ENCODE data around the gene UBE2QL1.

Gene UBE2QL1

DNA sequence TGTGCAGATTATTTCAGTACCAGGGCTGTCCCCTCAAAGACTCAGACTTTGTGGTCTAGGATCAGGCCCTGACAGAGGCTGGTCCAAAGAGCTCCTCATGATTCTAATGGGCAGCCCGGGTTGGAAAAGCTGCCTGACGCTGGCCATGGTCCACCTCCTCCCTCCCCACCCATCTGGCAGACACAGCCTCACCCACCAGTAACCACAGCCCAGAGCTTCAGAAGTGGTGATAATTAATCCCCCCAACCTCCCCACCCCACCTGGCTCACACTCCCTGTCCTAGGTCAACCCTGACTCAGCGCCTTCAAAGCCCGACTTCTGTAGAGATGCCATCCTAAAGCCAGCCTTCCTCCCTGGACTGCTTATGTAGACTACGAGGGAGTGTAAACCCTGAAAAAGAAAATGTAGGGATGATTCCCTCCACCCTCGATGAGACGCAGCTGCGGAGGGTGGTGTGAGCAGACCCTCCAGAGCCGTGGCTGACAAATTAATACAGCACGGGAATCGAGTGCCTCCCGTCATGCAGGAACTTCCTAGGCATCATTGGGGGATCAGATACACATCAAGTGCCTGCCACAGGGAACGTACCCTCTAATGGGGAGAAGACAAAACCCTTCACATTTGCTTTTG is 7.0 kb downstream of the UBE2QL1 start:
- DNase-seq = no peak

DNA sequence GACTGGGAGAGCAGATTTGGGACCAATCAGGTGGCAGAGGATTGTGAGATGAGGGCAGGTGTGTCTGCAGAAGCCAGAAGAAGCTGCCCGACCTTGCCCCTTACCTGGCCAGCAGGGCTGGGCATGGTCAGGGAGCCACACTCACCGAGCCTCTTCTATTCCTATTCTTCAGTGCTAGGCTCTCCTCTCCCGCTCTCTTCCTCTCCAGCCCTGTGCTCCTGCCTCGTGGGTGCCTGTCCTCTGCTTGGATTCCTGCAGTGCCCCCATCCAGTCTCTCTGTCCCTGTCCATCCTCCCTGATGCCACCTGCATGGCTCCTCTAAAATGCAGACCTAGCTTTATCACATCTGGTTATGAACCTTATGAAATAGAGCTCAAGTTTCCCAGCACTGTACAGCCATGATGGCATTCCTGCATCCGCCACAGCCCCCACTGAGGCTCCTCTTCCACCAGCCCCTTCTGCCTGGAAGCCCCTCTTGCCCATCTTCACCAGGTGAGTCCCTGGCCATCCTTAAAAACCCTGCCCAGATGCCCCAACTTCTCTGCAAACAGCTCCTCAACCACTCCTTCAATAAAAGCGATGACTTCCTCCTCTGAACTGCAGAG is 8.2 kb downstream of the UBE2QL1 start:
- DNase-seq = no peak

DNA sequence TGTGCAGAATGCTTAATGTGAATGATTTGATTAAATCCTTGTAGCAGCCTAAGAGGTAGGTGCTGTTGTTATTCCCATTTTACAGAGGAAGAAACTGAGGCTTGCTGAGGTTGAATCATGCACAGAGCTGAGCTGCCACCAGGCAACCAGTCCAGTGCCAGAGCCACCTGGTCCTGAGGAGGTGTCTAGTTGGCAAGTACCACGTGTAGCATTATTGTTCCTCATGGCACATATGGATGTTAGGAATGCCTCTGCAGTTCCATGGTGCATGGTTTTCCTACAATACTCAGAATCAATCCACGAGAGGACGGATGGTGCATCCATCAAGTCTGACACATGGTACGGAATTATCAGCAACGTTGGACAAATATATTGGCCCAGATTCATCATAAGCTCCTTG is 8.9 kb downstream of the UBE2QL1 start:
- DNase-seq = no peak

DNA sequence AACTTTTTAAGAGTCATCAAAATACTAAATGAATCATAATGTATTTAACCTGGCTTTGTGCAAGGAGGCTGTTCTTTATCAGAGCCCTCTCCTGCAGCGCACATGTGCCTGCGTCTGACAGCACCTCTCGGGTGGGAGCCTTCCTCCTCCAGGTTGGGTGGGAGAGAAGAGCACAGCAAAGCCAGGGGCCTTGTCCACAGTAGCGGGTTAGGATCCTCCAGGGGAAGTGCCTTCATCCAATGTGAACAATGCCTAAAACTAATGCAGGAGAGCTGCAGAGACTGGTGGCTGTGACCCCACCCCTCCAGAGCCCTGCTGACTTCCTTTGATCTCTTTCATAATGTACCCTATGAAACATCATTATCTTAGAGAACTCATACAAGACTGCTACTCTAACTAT is 10.2 kb downstream of the UBE2QL1 start:
- no peak for DNase-seq

DNA sequence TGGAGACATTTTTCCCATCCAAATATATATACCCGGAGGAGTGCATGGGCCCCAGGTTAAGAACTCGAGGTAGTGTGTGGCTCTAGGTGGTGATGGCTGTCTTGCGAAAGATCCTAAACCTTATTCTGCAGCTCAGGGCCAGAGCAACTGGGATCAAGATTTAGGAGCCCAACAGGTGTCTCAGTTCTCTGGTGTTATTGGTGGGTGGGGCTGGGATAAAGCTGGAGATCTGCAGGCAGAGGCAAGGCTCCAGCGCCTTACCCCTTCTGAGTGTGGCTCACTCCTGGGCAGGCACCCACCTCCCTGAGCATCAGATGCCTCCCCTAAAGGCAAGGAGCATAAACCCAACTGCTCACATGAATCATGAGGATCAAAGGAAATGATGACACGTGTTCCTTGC is 11.2 kb downstream of the UBE2QL1 start:
- no peak for DNase-seq

DNA sequence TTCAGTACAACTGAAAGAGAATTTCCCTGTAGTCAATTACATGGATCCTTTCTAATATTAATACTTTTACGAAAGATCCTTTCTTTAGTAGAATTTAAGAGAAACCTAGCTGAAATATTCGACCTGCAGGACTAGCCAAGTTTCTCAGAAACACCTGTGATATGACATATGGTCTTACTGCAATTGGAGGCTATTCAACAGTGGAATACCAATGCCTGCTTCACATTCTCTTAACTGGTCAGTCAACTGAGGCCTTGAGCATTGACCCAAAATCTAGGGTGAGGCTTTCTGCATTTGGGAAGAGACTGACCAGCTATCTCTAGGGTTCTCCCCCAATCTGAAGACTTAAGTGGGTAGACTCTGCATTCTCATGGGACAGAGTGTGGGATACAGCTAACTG is 12.3 kb downstream of the UBE2QL1 start:
- DNase-seq = no peak

DNA sequence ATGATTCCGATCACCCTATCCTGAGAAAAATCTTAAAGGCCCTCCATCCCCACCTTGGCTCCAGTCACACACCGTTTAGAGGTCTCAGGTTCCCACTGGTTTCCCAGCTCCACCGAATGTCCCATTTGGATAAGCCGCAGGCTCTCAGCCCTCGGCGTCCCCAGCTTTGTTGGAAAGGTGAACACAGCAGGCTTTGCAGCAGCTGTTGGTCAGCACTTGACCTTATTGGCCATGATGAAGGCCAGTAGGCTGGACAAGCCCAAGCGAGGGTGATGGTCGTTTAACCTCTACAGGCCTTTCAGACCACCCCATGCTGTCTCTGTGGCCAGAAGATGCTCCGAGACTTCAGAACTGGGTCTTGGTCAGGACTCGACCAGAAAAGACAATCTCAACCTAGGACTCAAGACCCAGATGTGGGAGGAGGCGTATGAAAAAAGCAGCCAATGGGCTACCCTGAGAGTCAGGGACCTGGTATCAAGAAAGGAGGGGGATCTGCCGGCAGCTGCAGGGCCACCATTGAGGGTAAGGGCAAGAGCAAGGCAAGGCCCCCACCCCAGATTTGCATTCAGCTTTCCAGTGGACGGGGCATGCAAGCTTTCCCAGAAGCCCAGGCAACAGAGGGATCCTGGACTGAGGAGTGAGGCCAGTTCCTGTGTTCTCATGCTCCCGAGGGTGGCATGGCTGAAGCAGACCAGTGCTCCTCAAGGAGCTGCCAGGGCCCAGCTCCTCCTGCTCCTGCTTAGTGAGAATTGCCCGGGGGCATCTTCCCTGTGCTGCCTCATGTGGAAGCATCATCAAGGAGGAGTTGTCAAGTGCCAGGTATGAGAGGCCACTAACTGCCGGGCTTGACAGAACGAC is 13.4 kb downstream of the UBE2QL1 start:
- no peak for DNase-seq

DNA sequence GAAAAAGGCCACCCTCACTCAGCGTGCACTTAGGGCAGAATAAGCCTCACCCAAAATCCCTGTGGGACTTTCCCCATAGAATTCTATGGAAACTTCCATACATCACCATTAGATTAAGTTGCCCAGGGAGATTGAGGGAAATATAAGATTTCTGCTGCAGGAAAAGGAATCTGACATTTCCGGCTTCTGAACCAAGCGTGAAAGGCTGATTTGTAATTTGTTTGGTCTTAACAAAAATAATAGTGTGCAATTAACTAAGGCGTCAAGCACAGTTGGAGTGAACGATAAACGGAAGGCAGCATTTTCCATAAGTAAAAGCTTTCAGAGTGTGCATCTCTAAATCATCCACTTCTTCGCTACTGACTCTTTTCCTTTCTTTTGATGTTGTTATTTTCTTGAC is 14.0 kb downstream of the UBE2QL1 start:
- DNase-seq = no peak

DNA sequence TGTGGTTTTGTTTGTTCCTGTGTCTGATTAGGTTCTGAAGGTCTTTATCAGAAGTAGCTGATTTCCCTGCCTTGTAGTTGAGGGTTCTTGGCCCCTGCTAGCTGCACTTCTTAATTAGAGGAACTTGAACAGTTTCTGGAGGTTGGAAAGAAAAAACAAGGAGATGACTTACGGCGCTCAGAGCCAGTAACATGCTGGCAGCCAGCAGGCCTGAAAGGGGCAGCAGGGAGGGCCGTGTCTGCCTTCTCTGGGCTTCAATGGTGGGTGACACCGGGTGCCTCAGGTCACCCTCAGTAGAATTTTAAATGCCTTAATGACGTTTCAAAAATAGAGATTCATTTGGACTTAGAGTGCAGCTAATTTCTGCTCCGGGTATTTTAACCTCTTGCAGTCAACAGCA is 15.8 kb downstream of the UBE2QL1 start:
- no peak for DNase-seq

DNA sequence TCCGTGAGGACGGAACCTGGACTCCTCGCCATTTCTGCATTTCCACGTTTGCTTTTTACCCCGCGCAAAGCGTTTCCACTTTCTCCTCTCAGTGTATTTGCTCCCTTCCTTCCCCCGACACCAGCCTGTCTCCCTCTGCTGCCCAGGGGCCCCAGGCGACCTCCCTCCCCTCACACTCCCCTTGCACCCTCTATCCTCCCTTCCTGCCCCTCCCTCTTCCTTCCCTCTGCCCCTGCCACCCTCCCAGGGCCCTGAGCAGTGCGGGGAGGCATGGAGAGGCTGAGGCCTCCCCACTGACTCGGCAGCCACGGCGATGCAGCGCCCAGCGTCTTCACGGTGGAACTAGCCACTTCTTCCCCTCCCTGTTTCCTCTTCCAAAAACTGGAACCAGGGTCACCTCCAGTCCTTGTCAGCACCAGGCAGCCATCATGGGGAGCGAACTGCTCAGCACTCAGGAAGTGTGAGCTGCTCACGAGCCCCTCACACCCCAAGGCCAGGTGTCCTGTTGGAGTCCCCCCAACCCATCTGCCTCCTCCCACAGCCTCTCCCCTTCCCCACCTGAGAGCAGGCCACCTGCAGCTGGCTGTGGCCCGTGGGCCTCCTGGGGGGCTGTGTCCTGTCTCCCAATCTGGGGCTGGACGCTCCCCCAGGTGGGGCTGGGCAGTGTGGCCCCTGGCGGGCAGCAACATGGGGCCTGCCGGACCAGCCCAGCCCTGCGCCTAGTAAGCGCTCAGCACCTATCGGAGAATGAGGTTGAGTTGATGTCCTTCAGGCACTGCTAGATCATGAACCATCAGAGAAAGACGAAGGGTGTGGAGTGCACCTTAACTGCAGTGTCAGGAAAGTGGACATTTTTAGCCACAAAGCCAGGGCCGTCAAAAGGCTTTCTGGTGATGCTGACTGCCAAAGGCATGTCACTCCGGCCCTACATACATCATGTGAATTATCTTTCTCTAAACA is 17.5 kb downstream of the UBE2QL1 start:
- DNase-seq = no peak

DNA sequence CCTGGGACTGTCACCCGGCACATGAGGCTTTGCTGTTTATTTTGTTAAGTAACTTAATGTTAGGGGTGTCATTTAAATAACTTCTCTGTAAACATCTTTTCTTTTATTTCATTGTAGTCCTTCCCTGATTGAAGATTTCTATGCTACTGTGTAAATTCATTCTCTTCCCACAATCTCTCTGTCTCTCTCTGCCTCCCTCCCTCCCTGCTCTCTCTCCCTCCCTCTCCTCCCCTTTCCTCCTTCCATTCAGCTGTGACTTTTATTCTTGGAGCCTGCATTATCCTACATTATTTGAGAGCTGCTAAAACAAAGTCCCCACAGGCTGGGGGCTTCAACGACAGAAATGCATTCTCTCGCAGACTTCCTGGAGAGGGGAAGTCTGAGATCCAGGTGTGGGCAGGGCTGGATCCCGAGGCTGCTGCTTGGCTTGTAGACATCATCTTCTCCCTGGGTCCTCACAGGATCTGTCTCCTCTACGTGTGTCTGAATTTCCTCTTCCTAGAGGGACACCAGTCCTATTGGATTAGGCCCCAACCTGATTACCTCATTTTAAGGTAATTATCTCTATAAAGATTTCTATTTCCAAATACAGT is 18.4 kb downstream of the UBE2QL1 start:
- DNase-seq = no peak

DNA sequence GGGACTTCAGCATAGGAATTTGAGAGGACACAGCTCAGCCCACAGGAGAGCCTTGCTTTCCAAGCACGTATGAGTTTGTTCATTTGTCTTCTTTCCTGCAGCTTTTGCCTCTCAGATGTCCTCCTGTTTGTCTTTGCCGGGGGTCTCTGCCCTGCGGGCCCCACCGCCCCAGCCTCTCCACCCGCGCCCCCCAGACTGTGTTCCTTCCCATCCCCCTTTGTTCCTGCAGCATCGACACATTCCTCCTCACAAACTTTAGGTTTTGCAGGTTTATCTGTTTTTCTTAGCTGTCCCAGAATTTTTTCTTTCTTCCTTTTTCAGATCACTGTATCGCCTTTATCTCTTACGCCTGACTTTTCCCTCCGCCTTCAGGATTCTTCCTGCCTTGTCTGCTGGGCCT is 18.9 kb downstream of the UBE2QL1 start:
- no peak for DNase-seq

DNA sequence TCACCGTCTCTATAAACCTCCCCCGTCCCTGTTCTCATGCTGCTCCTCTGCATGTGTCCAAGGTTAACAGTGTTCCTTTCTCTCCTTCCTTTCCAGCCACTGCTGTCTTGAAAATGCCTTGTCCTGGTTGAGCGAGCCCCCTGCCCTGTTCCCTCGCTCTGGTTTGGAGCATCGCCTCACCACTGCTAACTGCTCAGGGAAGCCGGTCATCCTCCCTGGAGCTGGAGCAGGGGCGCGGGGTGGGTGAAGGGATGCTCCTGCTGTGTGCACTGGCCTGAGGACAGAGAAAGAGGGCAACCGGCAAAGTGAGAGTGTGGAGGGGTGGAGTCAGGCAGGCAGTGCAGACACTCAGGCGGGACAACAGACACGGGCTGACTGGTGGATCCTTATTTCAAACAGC is 19.4 kb downstream of the UBE2QL1 start:
- DNase-seq = no peak

DNA sequence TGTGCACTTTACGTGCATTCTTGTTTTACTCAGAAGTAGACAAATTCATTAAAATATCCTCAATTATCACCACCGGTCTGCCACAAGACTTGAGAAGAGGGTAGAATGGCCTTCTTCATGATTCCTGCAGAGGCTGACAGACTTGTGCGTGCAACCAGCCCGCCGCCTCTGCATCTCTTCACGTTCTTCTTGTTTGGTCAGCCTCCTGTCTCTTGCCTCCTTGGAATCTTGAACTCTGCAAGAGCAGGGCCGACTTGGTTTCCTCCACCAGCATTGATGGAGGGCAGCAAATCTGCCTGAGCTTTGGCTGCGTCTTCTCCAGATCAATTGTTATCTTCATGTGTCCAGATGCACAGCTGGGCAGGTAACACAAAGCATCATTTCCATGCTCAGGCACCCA is 20.2 kb downstream of the UBE2QL1 start:
- DNase-seq = no peak

DNA sequence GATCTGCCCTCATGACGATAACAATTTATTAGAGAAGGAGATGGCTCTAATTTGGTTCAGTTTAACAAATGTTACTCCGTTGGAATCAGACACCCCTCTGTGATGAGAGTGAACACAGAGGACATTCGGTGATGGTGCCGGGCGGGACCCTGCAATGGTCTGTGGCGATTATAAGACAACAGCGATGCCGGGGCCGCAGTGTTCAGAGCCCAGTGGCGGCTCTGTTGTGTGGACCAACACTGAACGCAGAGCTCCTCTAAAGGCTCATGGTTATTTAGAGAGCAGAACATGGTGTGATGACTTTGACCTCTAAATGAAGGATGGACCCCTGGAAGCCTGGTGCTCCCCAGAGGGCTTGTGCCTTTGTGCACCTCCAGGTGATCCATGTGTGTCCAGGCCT is 21.2 kb downstream of the UBE2QL1 start:
- DNase-seq = no peak

DNA sequence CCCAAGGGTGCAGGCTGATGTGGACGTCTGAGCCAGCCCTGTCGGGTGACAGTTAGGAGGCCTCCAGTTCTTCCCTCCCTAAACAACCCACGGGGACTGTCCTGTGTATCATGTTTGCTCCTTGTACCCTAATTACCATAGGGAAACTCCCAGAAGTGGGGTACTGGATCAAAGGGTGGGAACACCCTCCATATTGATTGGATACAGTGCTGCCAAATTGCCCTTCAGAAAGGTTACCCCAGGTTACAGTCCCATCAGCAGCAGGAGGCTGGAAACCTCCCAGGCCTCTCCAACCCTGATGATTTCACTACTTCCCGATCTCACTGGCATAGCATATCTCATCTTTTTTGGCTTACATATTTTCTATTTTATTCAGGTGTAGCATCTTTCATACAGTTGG is 22.0 kb downstream of the UBE2QL1 start:
- DNase-seq = no peak

DNA sequence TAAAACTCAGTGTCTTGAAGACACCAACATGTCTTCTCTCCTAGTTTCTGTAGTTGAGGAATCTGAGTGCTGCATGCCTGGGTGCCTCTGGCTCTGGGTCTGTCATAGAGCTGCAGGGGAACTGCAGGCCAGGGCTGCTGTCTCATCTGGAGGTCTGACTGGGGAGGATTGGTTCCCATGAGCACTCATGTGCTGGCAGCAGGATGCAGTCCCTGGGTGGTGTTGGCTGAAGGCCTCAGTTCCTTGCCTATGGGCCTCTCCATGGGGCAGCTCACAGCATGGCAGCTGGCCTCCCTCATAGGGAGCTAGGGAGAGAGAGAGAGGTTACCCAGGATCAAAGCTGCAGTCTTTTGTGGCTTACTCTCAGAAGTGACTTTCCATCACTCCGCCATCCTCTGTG is 22.6 kb downstream of the UBE2QL1 start:
- no peak for DNase-seq

DNA sequence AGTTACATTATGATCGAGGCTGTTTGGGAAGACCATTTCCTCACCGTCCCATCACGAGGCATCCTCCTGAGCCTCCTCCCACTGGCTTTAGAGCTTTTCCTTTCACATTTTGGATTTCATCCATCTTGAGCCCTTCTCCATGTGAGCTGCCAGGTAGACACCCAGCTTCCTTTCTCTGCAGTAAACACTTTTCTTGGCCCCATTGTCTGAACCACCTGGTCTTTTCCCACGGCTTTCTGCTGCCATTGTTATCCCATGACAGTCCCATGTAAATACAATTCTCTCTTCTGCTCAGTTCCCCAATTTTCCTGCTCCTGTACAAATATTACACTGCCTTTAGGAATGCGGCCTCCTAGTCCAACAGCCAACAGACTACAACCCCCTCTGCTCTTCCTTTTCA is 24.1 kb downstream of the UBE2QL1 start:
- no peak for DNase-seq

DNA sequence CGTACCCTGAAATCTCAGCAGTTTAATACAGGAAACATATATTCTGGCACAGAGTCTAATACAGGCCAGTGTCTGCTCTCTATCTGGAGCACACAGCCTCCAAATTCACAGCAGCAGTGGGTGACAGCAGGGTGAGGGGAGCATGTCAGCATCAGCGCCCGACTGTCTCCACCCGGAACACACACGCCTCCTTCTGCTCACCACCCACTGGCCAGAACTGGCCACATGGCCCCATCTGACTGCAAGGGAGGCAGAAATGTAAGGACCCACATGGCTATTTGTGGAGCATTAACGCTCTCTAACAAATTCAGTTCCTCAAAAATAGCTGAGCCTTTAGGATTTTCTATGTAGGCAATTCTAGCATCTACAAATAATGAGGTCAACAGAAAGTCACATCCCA is 24.6 kb downstream of the UBE2QL1 start:
- DNase-seq = no peak

DNA sequence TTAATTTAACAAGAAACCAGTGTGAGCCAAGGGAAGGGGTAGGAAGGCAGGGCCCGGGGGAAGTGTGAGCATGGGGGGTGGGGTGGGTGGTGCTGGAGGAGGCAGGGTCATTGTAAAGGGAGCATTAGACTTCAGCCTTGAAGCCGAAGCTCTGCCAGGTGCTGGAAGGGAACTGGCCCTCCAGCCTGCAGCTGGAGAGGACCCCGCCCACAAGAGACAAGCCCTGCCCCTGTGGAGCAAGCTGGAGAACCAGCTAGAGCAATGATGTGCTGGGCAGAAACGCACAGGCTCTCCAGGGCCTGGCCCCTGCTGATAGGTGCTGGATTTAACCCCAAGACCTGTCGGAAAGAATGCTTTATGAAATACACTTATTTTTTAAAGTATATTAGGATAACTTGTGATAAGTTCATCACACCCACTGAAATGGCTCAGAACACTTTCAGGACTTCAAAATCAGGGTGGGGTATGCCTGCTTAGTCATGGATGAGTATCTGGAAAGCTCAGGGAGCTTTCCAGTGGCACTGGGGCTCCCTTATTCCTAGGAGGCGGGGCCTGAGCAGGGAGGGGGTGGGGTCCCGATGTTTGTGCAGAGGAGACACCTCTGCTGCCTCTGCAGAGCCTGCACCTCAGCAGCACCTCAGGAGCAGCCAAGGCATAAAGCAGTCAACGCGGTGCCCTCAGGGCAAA is 27.1 kb downstream of the UBE2QL1 start:
- no peak for DNase-seq

DNA sequence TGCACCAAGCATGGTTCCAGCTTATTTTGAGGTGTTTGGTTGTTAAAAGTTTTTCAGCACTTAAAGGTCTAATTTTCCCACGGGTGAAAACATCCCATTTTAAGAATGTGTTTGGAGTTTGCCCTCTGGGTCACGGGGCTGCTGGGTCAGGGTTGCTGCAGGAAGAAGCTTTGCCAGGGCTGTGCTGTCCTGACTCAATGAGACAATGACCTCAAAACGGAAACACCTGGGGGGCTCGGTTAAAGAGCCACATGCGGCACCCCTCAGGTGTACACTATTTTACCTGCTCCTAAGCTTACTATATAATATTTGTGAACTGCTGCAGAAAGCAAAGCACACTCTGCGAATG is 27.6 kb downstream of the UBE2QL1 start:
- no peak for DNase-seq

DNA sequence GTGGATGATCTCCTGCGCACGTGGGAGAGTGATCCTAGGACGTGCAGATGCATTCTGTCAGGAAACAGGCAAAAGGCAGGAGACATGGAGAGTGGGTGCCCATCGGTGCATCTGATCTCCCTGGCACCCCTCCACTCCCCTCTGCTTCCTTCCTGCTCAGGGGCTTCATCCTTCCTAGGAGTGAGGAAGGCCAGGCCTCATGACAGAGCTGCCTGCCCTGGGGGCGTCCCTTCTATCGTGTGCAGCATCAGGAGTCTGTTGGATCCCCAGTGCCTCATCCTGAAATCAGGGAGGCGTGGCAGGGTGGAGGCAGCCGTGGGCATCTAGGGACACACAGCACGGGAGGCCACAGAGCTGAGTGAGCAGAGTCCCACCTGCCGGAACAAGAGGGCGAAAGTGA is 30.1 kb downstream of the UBE2QL1 start:
- no peak for DNase-seq
